ENCODE data around the gene FRG2B.

GRCh38 chr10:133618851-133619250 lies 7.7 kb downstream of the FRG2B start:
- TF ChIP-seq CTCF (IDR thresholded peaks at IDR 0.05) (no peak), POLR2A (IDR thresholded peaks at IDR 0.05) (no peak)

Measured in Peyer's patch (tissue), 4 donors.